Gastroesophageal sphincter (tissue), 3 donors: ENCODE data around the gene S1PR1.

ENCODE experiments used
- EP300 ChIP-seq: sonication (generic); formaldehyde crosslinking; IDR thresholded peaks from one replicate; pipeline ENCODE4 v1.6.1; 2017; ENCODE audit warnings: antibody characterized with exemption, mild to moderate bottlenecking
- POLR2A ChIP-seq, 2 donors: fragments of 450-650 bp; IDR thresholded peaks; one replicate each; pipeline ENCODE4 v1.6.1; 2017; ENCODE audit warnings: antibody characterized with exemption in 2 of 2, mild to moderate bottlenecking in 2 of 2, moderate library complexity in 1 of 2
- POLR2AphosphoS5 ChIP-seq: sonication (generic); formaldehyde crosslinking; IDR thresholded peaks from one replicate; pipeline ENCODE4 v1.6.1; 2017; ENCODE audit warnings: antibody characterized with exemption
- TF ChIP-seq, protein P1 (sequence below), 4 experiments: fragments of 200-600 bp in 2 of 4; fragments of 450-650 bp in 2 of 4; sonication (generic) in 1 of 4; IDR thresholded peaks; one replicate each; pipeline ENCODE4 v1.5.1; 2017 to 2019; ENCODE audit warnings: antibody characterized with exemption in 4 of 4, mild to moderate bottlenecking in 2 of 4, moderate library complexity in 2 of 4

DNA sequence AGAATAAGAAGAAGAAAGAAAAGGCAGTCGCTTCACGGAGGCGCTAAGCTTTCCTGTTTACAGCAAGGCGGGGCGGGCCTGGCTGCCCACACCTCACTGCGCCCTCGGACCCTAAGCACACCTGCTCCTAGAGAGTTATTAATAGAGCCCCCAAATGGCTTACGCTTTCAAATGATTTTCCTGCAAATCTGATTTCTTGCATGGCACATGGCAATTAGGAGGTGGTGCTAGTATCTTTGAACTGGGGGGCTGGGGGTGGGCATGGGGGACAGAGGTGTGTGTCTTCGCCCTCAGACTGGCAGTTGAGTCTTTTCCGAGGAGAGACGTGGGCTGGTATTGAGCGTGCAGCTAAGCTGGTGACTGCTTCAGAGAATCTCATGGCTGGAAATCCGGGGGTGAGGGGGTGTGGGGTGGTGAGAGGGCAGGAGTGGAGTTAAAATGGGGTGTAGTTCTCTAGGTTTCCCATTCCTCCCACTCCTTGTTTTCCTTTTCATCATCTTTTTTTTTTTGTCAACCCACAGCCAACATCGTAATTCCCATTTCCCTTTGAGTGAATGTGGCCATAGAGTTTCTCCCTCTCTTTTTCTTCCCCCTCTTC is 1.3 kb downstream of the S1PR1 start:
- TF ChIP-seq POLR2A (IDR thresholded peaks at IDR 0.05) (no peak), POLR2AphosphoS5 (no peak), EP300 (no peak)
- TF ChIP-seq, protein P1, sequence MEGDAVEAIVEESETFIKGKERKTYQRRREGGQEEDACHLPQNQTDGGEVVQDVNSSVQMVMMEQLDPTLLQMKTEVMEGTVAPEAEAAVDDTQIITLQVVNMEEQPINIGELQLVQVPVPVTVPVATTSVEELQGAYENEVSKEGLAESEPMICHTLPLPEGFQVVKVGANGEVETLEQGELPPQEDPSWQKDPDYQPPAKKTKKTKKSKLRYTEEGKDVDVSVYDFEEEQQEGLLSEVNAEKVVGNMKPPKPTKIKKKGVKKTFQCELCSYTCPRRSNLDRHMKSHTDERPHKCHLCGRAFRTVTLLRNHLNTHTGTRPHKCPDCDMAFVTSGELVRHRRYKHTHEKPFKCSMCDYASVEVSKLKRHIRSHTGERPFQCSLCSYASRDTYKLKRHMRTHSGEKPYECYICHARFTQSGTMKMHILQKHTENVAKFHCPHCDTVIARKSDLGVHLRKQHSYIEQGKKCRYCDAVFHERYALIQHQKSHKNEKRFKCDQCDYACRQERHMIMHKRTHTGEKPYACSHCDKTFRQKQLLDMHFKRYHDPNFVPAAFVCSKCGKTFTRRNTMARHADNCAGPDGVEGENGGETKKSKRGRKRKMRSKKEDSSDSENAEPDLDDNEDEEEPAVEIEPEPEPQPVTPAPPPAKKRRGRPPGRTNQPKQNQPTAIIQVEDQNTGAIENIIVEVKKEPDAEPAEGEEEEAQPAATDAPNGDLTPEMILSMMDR (IDR thresholded peaks at IDR 0.05): no peak
